NCI-H526 (cell line): ENCODE results near the gene DMAC1.
A peak's percentile ranks its signal among the peaks of the same experiment; 100 is the strongest.

Source experiments
- DNase-seq, 2 experiments: peaks; one replicate each; lab custom pipeline; 2025; lab: John Stamatoyannopoulos, UW

The DMAC1 gene, protein sequence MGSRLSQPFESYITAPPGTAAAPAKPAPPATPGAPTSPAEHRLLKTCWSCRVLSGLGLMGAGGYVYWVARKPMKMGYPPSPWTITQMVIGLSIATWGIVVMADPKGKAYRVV

DNA sequence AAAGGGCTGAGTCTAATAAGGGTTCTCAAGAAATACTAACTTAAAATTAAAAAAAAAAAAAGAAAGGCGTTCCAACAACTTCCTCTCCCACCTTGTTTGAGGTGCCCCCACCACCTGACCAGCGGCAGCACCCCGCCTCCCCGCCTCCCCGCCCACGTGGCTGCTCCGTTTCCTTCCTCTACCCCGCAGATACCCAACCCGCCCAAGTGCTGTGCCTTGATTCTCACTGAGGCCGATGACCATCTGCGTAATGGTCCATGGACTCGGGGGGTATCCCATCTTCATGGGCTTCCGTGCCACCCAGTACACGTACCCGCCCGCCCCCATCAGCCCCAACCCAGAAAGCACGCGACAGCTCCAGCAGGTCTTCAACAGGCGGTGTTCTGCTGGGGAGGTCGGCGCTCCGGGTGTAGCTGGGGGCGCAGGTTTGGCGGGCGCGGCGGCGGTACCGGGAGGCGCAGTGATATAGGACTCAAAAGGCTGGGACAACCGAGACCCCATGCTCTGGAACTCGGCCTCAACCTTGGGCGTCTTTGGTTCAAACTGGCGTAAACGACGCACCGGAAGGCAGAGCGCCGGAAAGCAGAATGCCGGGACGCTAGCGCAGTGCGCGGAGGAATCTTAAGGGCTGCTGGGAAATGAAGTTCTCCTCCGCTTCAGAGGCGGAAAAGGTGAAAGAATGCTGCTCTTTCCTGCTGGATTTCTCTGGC is at the start of gene DMAC1:
Gene DMAC1, minus strand, starts transcription at position 545 of the 710 bp plus-strand sequence. Its CDS starts 44 bp downstream, at position 501.
- DNase-seq = peak; percentile 75 to 93

DNA sequence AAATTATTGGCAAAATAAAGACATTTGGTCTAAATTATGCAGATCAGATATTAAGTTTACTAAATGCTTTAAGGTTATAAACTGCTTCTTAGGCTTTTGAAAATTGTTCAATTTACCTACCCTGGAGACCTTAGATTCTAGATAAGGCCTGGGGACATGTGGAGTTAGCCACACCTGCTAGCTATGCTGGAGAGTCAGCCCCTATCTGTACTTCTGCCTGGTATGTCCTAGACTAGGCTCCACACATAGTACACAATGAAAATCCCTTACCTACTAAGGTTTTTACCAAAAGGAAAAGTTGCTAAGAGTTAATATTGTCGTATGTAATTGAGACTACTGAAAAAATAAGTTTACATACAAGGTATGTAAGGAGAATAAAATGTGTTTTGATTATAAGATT is 49.8 kb upstream of the DMAC1 start:
- no peak for DNase-seq

DNA sequence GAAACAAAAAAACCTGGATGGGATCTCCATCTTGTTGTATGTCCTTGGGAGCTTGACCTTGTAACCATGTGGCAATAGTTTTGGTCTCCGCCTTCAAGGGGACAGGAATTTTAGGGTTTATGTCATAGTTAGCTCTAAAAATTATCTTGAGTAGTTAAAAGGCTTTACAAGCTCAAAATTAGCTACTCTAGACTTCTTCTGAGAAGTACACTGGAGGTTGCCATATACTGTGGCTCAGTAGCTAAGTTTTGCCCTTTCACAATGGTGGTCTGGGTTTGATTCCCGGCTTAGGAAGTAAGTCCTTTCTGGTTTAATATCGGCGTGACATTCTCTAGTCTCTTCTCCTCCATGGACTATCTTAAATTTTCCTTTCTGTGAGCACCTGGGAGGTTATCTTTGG is 48.9 kb upstream of the DMAC1 start:
- no peak for DNase-seq

DNA sequence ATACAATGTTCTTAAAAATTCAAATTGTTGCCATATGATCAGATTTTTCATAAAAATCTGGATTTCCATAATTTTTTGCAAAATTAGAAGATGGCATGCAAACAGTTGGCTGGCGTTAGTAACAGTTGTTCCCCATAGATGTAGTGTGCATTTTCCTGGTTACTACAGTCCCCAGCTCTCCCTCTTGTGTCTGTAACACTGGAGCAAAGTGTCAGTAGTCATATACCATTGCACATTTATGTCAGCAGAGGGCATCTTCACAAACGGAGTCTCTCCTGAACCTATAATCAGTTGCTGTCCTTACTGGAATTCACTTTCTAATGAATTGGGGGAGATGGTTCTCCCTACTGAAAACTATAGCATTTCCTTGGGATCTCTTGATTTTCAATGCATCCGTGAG is 44.7 kb upstream of the DMAC1 start:
- peak in 1 of 2 experiments; percentile 47 for DNase-seq

DNA sequence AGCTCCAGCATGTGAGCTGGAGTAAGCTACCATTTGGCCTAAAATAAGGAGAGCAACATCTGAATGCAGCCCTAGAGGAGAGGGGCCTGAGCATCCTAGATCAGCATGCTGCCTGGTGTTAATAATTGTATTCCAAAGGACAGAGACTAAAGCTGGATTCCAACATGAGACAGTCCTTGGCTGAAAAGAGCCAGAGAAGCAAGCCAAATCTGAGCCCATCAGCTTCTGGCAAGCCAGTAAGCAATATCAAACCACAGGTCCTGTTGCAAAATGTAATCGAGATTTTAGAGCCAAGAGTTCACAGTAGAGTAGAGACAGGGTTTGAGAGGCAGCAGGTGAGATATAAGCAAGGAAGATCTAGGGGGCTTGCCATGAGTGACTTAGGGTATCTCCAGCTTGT is 42.3 kb upstream of the DMAC1 start:
- DNase-seq = no peak

DNA sequence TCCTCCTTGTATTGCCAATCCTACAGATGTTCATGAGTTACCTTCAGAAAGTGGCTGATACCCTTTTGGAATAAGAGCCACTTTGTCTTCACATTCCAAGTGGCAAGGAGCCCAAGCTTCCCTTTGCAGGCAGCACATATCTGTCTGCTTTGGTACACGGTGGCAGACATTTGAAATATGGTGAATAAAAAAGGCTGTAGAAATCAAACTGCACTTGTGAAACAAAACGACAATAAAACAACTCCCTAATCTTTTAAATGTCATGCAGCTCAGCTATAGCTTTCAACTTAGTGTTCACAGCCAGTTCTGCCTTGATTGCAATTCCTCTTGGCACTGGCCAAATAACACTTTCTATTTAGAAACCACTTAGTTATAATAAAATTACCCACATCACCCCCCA is 35.0 kb upstream of the DMAC1 start:
- no peak for DNase-seq

DNA sequence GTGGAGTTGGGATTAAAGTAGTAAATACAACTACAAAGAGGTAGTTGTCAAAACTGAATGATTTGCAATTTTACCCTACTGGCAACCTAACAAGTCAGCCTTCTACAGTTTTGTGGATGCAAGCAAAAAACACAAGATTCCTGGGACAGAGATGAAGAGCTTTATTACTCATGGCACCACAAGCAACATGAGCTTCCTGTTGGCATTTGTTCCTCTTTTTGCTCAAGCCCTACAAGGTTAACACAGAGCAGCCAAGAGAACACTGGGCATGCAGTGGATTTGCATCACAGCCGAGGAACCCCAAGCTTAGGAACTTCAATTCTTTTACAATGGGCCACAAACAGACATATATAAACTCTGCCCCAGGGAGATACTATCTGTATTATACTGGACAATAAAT is 28.8 kb upstream of the DMAC1 start:
- DNase-seq = no peak

DNA sequence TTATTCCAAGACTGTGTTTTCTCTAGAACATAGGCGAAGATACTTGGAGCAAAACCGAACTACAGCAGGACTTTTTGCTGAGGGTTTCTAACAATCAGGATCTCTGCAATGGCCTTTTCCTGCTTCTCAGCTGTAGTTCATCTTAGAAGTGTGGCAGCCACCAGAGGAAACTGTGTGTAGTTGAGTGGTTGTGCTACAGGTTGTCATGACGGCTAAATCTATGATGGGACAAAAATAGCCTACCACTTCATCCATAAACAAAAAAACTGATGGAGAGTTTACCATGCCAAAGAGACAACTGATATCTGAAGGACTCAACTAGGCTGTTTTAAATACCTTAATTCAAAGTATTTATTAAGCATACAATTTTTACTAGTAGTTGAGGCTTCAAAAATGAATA is 28.2 kb upstream of the DMAC1 start:
- DNase-seq = no peak

DNA sequence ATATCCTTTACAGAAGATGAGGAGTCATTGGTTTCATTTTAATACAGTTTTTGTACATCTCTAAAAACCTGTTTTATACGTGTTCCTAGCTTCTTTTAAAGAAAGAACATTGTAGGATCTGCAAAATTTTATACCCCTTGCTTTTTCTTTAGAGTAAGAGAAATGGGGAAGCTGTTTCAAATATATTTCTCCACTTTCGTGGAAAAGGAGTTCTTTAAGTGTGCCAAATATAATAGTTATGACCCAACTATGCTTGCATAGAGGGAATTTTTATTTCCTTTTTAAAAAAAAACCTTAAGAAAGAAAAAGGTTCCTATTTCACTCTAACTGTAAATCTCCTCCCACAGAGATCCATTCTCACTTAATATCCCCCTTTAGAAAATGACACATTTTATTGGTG is 27.5 kb upstream of the DMAC1 start:
- no peak for DNase-seq

DNA sequence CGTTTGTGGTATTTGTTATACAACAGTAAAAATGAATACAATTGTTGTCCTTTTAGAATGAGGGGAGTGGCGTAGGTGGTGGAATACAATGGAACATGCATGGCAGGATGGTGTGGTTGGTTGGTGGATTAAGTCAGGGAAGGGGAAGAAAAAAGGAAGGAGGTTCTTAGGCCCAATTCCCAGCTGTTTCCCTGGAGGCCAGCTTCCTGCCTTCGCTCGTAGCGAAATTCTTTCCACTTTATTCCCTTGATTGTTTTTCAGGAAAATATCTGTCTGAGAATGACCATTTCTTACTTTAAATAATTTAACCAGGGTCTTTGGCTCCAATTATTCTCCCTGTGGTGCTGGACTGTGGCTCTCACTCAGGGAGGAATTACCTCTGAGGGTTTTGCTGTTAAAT is 24.1 kb upstream of the DMAC1 start:
- DNase-seq = no peak

DNA sequence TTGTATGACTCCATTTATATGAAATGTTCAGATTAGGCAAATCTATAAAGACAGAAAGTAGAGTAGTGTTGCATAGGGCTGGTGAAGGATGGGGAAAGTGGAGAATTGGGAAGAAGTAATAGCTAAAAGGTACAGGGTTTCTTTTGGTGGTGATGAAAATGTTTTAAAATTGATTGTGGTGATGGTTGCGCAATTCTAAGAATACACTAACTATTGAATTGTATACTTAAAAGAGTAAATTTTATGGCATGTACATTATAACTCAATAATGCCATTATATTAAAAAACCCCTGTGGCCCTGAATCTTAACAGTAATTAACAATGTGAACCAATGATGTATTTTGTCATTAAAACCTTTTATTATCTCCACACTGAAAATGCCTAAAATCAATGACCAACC is 20.4 kb upstream of the DMAC1 start:
- no peak for DNase-seq

DNA sequence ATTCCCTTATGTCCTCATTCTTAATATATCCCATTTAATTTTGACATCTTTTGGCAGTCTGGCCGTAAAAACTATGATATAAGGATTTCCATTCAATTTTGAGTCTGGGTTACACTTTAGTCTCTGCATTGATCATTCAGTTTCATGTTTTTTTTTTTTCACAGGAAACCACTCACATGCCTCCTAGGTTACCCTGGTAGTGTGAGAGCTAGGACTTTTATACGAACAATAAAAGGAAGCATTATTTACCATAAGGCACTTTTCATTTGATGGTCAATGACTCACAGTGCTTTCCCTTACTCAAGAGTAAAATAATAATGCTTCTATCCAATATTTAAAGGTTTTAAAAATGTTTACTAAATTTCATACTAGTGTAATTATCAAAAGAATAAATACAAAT is 16.4 kb upstream of the DMAC1 start:
- DNase-seq = no peak

DNA sequence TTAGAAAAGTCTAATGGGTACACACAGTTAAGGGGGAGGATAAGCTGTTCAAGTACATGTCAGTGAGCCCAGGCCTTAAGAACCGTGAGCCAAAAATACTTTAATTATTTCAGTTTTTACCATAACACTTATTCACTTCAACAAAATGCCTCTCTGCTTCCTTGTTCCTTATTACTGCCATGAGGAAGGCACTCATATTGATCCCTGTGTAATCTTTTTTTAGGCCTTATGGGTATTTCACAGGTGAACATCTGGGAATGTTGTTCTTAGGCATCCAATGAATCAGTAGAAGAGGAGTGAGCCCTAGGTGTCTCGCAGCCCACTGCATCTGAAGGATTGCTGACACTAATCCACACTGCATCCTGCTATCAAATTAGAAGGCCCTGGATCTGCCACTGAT is 13.5 kb upstream of the DMAC1 start:
- no peak for DNase-seq

DNA sequence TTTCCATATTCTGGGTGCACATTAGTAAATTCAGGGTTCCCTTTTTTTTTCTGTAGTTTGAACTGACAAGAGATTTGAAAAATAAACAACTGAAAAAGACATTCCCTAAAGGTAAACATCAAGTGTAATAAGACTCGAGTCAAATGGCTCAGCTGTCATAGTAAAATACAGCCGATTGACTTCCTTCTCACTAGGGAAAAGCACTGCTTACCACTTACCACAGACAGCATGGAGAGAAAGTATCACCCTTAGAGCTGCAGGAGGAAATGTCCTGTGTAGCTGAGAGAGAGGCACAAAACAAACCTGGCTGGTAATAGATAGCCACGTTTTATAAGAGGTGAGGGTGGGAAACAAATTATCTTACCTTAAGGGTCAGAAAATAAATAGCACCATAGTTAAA is 12.1 kb upstream of the DMAC1 start:
- DNase-seq = peak; percentile 13 to 14

DNA sequence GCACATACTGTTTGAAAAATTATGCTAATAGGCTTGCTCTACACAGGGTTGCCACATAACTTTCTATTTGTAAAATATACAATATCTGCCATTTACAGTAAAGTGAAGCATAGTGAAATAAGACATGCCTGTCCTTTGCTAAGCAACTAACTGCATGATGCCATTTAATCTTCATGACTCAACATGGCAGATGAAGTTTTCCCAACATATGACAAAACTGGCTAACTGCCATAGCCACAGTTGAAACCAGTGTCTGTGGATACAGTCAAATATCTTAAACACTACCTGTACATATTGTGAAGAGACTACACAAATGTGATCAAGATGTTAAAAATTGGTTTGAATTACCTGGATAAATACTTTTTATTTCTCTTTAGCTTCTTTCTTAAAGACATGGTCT is 3.1 kb upstream of the DMAC1 start:
- DNase-seq = no peak

DNA sequence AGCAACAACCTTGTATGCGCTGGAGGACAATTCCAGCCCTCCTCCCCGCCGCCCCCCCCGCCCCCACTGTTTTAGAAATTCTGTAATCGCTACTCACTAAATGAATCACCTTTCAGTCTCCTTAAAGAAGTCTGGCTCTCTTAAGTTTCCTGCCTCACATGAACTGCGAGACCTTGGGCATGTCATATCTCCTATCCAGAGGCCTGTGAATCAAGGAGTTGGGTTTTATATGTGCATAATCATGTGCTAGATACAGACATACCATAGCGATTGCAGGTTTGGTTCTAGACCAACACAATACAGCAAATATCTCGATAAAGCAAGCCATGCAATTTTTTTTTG is 337 bp upstream of the DMAC1 start:
- DNase-seq = no peak

DNA sequence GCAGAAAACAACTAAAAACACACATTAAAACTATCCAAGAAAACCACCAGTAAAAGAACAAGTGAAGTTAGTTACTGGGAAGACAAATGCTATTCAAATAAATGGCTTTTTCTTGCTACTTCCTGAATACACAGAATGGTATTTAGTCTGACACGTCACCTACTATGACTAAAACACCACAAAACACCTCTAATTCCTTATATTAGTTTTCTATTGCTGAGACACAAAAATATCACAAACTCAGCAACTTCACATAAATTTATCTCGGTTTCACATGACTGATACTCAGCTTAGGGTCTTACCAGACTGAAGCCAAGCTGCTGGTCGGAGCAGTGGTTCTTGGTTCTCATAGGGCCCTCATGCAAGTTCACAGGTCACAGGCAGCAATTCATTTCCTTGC is 5.4 kb downstream of the DMAC1 start:
- DNase-seq = no peak

DNA sequence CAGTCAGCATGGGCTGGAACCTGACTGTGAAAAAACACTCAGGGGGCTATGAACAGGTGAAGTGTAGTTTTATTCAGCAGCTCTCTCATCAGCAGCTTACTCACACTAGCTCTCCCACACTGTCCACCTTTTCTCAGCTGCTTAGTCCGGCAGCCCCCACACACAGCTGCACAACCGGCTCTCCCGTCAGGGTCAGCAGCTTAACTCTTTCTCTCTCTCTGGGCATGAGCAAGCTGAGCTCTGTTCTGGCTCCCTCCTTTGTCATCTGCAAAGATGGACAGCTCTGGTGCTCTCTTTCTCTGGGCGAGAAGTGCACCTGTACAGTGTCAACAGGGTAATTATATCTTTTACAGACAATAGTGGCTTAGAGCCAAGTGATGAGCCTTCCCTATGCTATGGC is 8.2 kb downstream of the DMAC1 start:
- DNase-seq = peak in 1 of 2 experiments; percentile 10

DNA sequence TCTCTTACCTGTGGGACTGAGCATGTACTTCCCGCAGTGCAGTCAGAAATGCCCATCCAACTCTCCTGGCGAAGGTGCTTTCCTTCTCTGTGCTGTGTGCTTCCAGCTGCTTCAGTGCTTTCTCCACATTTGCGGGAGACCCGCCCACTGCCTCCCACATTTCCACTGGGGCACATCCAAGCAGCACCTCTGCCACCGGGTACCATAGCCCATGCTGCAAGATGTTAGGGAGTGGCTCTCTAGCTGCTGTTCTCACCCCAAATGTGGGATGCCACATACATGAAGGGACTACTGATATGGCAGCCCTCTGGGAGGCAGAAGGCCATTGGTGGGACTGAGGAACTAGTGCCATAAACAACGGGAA is 8.8 kb downstream of the DMAC1 start:
- no peak for DNase-seq

DNA sequence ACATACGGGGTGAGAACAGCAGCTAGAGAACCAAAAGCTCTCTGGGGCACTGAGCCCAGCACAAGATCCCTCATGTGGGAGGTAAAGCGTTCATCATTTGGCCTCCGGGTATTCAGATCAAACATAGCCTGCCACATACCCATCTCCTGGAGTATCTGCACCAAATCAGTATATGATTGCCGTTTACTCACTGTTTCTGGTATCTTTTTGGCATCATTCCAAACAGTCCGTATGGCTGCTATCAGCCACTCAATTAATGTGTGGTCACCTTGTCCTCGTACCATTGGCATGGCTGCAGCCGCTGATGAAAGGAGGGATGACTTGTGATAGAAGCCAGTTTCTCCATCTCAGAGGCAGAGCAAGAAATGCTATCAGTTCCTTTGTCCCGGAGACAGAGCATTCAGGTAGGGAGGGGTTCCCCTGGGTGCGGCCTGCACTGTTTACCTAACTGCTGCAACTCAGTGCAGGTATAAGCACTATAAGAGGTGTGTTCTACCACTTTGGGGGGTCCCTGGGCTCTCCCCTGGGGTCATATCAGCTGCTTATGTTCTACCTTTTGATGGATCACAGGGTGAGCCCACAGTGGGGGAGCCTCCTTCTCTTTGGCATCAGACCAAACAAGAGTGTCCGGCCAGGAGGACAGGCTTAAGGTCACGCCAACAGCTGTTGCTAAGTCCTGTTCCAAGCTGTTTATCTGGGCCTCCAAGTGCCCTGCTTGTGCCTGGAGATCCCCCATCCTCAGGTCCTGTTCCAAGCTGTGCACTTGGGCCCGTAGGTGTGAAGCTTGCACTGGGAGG is 9.4 kb downstream of the DMAC1 start:
- no peak for DNase-seq

DNA sequence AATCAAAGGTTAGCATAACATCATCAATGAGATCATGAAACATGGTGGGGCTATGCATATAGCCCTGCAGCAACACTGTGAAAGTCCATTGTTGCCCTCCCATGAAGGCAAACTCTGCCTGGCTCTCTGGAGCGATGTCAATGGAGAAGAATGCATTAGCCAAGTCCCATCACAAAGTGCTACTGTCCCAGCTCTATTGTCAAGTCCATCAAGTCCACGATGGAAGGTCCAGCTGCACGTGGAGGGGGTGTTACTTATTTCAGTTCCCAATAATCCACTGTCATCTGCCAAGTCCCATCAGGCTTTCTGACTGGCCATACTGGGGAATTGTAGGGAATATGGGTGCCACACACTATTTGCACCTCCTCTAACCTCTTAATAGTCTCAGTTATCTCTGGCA is 10.8 kb downstream of the DMAC1 start:
- DNase-seq = no peak

DNA sequence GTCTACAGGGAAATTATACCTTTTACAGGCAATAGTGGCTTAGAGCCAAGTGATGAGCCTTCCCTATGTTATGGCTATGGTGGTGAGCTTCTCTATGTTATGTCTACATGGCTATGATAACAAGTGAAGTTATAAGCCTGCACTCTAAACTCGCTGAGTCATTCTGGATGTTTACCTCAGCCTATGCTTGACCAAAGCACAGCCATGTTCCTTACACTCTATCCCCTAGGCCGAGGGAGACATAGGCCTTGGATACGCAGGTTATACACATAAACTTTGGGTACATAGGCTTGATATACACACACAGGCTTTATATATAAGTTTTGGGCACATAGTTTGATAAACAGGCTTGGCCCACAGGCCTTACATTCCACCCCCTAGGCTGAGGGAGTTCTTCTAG is 13.8 kb downstream of the DMAC1 start:
- no peak for DNase-seq

DNA sequence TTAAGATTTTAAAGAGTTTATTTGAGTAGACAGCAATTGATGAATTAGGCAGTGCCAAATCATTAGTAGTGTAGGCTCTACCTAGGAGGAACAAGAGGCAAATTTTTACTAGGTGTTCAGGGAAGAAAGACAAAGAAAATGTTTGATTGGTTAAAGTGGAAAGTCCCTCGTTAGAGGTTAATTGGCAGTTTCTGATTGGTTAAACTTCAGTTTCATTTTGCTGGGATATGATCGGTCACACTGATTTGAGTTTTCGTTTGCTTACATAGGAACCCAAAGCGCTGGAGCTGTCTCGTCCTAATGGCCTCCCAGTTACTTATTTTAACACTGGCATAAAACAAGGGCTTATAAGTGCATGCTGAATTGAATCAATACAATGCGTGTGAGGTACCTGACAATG is 15.1 kb downstream of the DMAC1 start:
- no peak for DNase-seq

DNA sequence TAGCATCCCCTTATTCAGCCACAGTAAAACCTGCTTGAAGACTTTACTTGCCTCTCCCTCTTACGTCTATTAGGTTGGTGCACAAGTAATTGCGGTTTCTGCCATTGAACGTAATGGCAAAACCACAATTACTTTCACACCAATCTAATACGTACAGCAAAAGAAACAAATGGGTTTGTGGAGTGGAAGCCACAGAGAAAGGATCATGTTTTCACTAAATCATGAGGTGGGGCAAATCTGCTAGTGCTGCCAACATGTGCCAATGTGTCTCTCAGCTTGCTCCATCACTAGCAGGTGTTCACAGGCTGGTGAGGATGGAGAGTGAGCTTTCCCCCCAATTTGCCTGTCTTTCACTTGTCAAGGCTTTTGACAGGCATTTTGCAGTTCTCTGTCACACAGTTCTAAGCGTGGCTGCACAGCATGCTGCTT is 15.9 kb downstream of the DMAC1 start:
- DNase-seq = no peak
